ENCODE results near the gene KRTAP1-3.

- TF ChIP-seq CTCF (IDR thresholded peaks at IDR 0.05; ENCODE audit: low read depth, low read length) (no peak), MAX (IDR thresholded peaks at IDR 0.05; ENCODE audit: low read depth, low read length) (no peak)
Observed at GRCh38 chr17:41073676-41074075, 39.0 kb upstream of the KRTAP1-3 start.
